Heart left ventricle (tissue), 16 donors: ENCODE results near the gene MRS2. TPM values are rescaled to one million over a fixed set of nuclear protein-coding genes. Genes with fewer than 3 reads are reported as not detected.

Source experiments
- ATAC-seq, 4 donors: fragments of 200-7000 bp; cut with Tn5 transposase; one replicate each; pipeline ENCODE4 v1.9.1; 2020 to 2022; ENCODE audit warnings: moderate library complexity in 4 of 4, mild to moderate bottlenecking in 3 of 4, moderate number of reproducible peaks in 1 of 4
- DNase-seq, 5 donors: peaks; one replicate each; pipeline ENCODE4 v3.0.0-alpha.2; 2020
- H3K27ac ChIP-seq, 12 donors: fragments of 200-600 bp; sonication (generic) in 4 of 12; one replicate each; pipeline versions ENCODE4 v1.5.0 to v1.8.0; 2016 to 2022; ENCODE audit warnings: mild to moderate bottlenecking in 2 of 12
- H3K27me3 ChIP-seq, 9 donors: fragments of 200-600 bp; sonication (generic) in 2 of 9; one replicate each; pipeline versions ENCODE4 v1.5.1 to v1.8.0; 2016 to 2022; ENCODE audit warnings: mild to moderate bottlenecking in 3 of 9
- H3K36me3 ChIP-seq, 9 donors: fragments of 200-600 bp; sonication (generic) in 2 of 9; one replicate each; pipeline versions ENCODE4 v1.5.0 to v1.8.0; 2018 to 2022; ENCODE audit warnings: mild to moderate bottlenecking in 2 of 9
- H3K4me1 ChIP-seq, 12 donors: fragments of 200-600 bp; sonication (generic) in 4 of 12; one replicate each; pipeline versions ENCODE4 v1.5.0 to v1.8.0; 2016 to 2022; ENCODE audit warnings: mild to moderate bottlenecking in 3 of 12
- H3K4me3 ChIP-seq, 12 donors: fragments of 200-600 bp; sonication (generic) in 4 of 12; one replicate each; pipeline versions ENCODE4 v1.5.0 to v1.8.0; 2017 to 2022; ENCODE audit warnings: mild to moderate bottlenecking in 9 of 12, moderate library complexity in 4 of 12
- H3K9me3 ChIP-seq, 12 donors: fragments of 200-600 bp; sonication (generic) in 4 of 12; one replicate each; pipeline versions ENCODE4 v1.5.0 to v1.8.0; 2016 to 2022; ENCODE audit warnings: mild to moderate bottlenecking in 1 of 12
- CTCF ChIP-seq, 12 donors: fragments of 200-600 bp; sonication (generic) in 4 of 12; IDR thresholded peaks; one replicate each; pipeline versions ENCODE4 v1.5.0 to v1.8.0; 2018 to 2022; ENCODE audit warnings: antibody characterized with exemption in 12 of 12, mild to moderate bottlenecking in 5 of 12
- POLR2A ChIP-seq, 2 donors: fragments of 450-650 bp; IDR thresholded peaks; one replicate each; pipeline ENCODE4 v1.6.1; 2017; ENCODE audit warnings: antibody characterized with exemption in 2 of 2, mild to moderate bottlenecking in 2 of 2, moderate library complexity in 2 of 2
- WGBS, 4 donors: extraction: QIAGEN DNeasy Blood & Tissue Kit in 2 of 4; methylation state at CpG; one replicate each; pipeline versions ENCODE4 v1.1.5 to v1.1.7; 2013 to 2018; 5-methylcytosine and 5-hydroxymethylcytosine counted together
- intact Hi-C, 10 donors: fragments of 100-400 bp; cut with DNase I; formaldehyde crosslinking; loops; one replicate each; pipeline versions ENCODE4 v1.11.1 to v1.14.2; 2022
- polyA plus RNA-seq, 2 donors: library from polyadenylated mRNA; stranded (reverse); fragments of 200-250 nt; gene quantifications; one replicate each; pipeline ENCODE4 v1.2.3, GENCODE V29; 2013
- total RNA-seq, 9 donors: library from RNA; depleted of rRNA in 2 of 9; stranded (reverse); fragments of >200 nt in 2 of 9; fragmentation: NEBNext Ultra II Directional in 3 of 9; extraction: Animal tissue kit (Norgen Biotek cat#: 25700) in 3 of 9; gene quantifications; one replicate each; pipeline versions ENCODE4 v1.1.0 to v1.2.4, GENCODE V29; 2016 to 2023
- donor health status: ischemic (EF 13 %, LVEDD 7.1; RV severe dilation, severe dysfunction).
- donor health status: healthy with polysubstance abuse.
- donor health status: DM: no; HTN: yes; CAD: no.
- donor health status: DM: no; HTN: no; CAD: no.
- donor health status: ischemic (EF 25% LVEDD 6.9; RV normal size, moderate dysfunction).
- donor health status: ischemic (EF 25% LVEDD 5.7; RV mildly dilated, moderate dysfunction).
- donor health status: healthy.
- donor health status: DM: yes; HTN: yes; CAD: no.
- donor health status: ischemic (EF 35%, LVEDD 5.7; RV mildly dilated, moderate dysfunction).
- donor health status: nonischemic (EF 11% LVEDD 7.7; RV severe dilation, severe dysfunction).
- donor health status: DM: yes; HTN: yes; CAD: no.
- donor health status: PGD.
- donor health status: ischemic (EF 29% LVEDD 5.4; RV normal size, mild dysfunction).
- donor health status: nonischemic (EF 23%, LVEDD 6.1; RV moderate dilation, normal function).

Gene MRS2
- total and polyA plus RNA-seq, 11 donors: 24.4 to 61.3 (median 40.2) TPM

DNA sequence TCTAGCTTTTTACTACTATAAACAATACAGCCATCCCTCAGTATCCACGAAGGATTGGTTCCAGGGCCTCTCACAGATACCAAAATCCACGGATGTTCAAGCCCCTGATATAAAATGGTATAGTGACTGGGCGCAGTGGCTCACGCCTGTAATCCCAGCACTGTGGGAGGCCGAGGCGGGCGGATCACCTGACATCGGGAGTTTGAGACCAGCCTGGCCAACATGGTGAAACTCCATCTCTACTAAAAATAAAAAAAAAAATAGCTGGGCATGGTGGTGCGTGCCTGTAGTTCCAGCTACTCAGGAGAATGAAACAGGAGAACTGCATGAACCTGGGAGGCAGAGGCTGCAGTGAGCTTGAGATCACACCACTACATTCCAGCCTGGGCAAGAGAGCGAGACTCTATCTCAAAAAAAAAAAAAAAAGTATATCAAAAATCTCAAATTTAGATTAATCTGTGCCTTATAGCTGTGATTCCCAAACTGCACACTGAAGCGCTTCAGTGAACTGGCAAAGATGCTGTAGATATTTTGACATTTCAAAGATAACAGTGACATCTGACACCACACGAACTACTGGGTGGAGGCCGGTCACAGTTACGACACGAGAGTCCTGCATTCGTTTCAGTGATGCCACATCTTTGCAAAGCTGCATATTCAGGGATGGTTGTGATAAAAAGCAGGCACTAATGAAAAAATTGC, 38.3 kb downstream of the MRS2 start:
- TF ChIP-seq POLR2A (IDR thresholded peaks at IDR 0.05) (no peak), CTCF (IDR thresholded peaks at IDR 0.05) (no peak)
- Histone ChIP-seq H3K27ac (no peak overlapping the region), H3K4me3 (no peak overlapping the region), H3K9me3 (no peaks in the 10 kb centered on the region), H3K4me1 (no peaks in the 10 kb centered on the region), H3K27me3 (no peaks in the 10 kb centered on the region), H3K36me3 (peaks cover 0 to 5% (median 0%) of the 10 kb centered on the region in 9 donors)
- 84 to 91% (median 88%) methylated on average over 16 of the region's 16 CpGs for WGBS, 4 donors
- intact Hi-C loops: no loop called here
- DNase-seq (no peak), ATAC-seq (no peak)

DNA sequence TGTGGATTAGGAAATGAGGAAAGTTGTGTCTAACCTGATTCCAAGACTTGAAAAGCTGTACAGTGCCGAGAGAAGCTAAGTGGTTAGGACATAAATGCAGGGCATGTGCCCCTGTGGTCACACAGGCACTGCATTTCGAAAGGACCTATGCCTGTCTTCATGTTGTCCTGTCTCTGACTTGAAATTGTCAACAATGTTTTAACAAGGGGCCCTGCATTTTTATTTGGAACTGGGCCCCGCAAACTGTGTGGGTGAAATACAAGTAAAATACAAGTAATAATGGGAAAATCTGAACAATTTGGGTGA, 38.8 kb downstream of the MRS2 start:
- DNase-seq (no peak), ATAC-seq (no peak)
- H3K27ac ChIP-seq: no peak overlapping the region
- no peaks in the 10 kb centered on the region for H3K27me3 ChIP-seq
- H3K9me3 ChIP-seq: no peaks in the 10 kb centered on the region
- intact Hi-C loops: no loop called here
- WGBS, 4 donors: 80 to 93% (median 86%) methylated on average over 3 of the region's 3 CpGs
- no peak for TF ChIP-seq CTCF (IDR thresholded peaks at IDR 0.05)
- TF ChIP-seq POLR2A (IDR thresholded peaks at IDR 0.05): no peak
- H3K4me1 ChIP-seq: no peaks in the 10 kb centered on the region
- H3K36me3 ChIP-seq: peaks cover 0 to 5% (median 0%) of the 10 kb centered on the region in 9 donors
- no peak overlapping the region for H3K4me3 ChIP-seq

DNA sequence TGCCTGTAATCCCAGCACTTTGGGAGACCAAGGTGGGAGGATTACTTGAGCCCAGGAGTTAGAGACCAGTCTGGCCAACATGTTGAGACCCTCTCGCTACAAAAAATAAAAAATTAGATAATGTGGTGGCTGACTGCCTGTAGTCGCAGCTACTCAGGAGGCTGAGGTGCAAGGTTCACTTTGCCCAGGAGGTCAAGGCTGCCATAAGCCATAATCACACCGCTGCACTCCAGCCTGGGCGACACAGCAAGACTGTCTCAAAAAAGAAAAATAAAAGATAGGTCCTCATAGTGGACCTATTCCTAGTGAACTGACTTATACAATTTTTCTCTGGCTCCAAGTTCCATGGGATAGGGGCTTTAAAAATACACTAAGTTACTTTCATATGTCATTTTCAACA, 41.9 kb downstream of the MRS2 start:
- DNase-seq: no peak
- intact Hi-C loops: no loop called here
- Histone ChIP-seq H3K9me3 (no peaks in the 10 kb centered on the region), H3K27ac (no peak overlapping the region), H3K4me1 (no peaks in the 10 kb centered on the region), H3K36me3 (peaks cover 0 to 1% (median 0%) of the 10 kb centered on the region in 9 donors), H3K4me3 (no peak overlapping the region), H3K27me3 (no peaks in the 10 kb centered on the region)
- TF ChIP-seq POLR2A (IDR thresholded peaks at IDR 0.05): no peak
- WGBS, 4 donors: 86 to 96% (median 93%) methylated on average over 4 of the region's 4 CpGs
- ATAC-seq: no peak

DNA sequence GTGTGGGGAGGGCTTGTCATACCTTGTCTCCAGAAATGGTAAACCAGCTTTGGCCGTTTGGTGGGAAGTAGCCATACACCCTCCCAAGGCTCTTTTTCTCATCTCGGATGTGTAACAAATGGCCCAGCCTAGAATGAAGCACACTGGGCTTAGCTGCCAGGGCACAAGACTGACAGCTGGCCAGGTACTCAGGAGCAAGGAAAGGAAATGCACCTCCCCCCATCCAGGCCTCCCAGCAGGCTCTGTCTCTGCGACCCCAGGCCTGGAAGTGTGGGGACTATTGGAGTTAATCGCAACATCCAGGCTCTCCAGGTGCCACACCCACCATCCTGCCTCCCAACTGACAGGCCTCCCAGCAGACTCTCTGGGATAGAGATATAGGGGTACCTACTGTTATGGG, 43.0 kb downstream of the MRS2 start:
- no peaks in the 10 kb centered on the region for H3K36me3 ChIP-seq
- H3K27ac ChIP-seq: no peak overlapping the region
- TF ChIP-seq POLR2A (IDR thresholded peaks at IDR 0.05) (no peak), CTCF (IDR thresholded peaks at IDR 0.05) (no peak)
- 66 to 77% (median 71%) methylated on average over 4 of the region's 4 CpGs for WGBS, 4 donors
- H3K9me3 ChIP-seq: no peaks in the 10 kb centered on the region
- no peak for DNase-seq
- ATAC-seq: no peak
- intact Hi-C loops: no loop called here
- no peak overlapping the region for H3K4me3 ChIP-seq
- no peaks in the 10 kb centered on the region for H3K4me1 ChIP-seq
- no peaks in the 10 kb centered on the region for H3K27me3 ChIP-seq

GRCh38 chr6:24446670-24447069, 43.9 kb downstream of the MRS2 start:
- H3K36me3 ChIP-seq: no peaks in the 10 kb centered on the region
- H3K27me3 ChIP-seq: no peaks in the 10 kb centered on the region
- no peak overlapping the region for H3K27ac ChIP-seq
- intact Hi-C loops: no loop called here
- no peak for ATAC-seq
- H3K4me1 ChIP-seq: no peaks in the 10 kb centered on the region
- no peak overlapping the region for H3K4me3 ChIP-seq
- TF ChIP-seq CTCF (IDR thresholded peaks at IDR 0.05) (no peak), POLR2A (IDR thresholded peaks at IDR 0.05) (no peak)
- 88 to 97% (median 90%) methylated on average over 7 of the region's 7 CpGs for WGBS, 4 donors
- DNase-seq: no peak
- H3K9me3 ChIP-seq: no peaks in the 10 kb centered on the region
